ENCODE results near the gene NSD2. TPM values are rescaled to one million over a fixed set of nuclear protein-coding genes. Genes with fewer than 3 reads are reported as not detected.

Gene NSD2
- polyA plus RNA-seq, 1 donor from 2014 or later, result 51.6 TPM

DNA sequence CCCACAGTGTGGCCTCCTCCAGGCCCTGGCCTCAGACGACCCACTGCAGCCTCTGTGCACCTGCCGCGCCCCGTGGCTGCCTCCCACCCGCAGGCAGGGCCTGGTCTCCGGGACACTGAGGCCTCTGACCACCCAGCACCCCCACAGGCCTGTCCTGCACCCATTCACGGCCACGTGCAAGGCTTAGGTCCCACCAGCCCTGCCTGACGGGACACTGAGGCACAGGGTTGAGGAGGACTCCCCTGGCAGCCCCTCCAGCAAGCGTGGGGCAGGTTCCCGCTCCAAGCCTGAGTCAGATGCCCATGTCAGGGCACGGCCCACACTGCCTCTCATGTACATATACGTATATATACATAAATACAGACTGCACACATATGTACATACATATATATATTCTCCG lies 114.1 kb downstream of the NSD2 start:
- H3K4me3 ChIP-seq (ENCODE audit: low read length), result no peak overlapping the region
- no peaks in the 10 kb centered on the region for H3K79me2 ChIP-seq (replicated peaks; ENCODE audit: insufficient read depth, low read length)
- no peaks in the 10 kb centered on the region for H3K27me3 ChIP-seq (ENCODE audit: insufficient read depth, low read depth, low read length)
- no peaks in the 10 kb centered on the region for H3F3A ChIP-seq (ENCODE audit: insufficient read depth, low read length, poor library complexity, severe bottlenecking)
- no peaks in the 10 kb centered on the region for H4K20me1 ChIP-seq (ENCODE audit: insufficient read depth)
- peaks cover 24% of the 10 kb centered on the region for H3K36me3 ChIP-seq (ENCODE audit: insufficient read depth, low read length)
- H2AFZ ChIP-seq (ENCODE audit: low read depth, low read length), result no peak overlapping the region
- no peak overlapping the region for H3K9ac ChIP-seq (ENCODE audit: low read length)
- no peaks in the 10 kb centered on the region for H3K9me3 ChIP-seq (ENCODE audit: low read length)
- H3K9me2 ChIP-seq (ENCODE audit: insufficient read depth, low read length), result no peaks in the 10 kb centered on the region
- TF ChIP-seq, protein P1, sequence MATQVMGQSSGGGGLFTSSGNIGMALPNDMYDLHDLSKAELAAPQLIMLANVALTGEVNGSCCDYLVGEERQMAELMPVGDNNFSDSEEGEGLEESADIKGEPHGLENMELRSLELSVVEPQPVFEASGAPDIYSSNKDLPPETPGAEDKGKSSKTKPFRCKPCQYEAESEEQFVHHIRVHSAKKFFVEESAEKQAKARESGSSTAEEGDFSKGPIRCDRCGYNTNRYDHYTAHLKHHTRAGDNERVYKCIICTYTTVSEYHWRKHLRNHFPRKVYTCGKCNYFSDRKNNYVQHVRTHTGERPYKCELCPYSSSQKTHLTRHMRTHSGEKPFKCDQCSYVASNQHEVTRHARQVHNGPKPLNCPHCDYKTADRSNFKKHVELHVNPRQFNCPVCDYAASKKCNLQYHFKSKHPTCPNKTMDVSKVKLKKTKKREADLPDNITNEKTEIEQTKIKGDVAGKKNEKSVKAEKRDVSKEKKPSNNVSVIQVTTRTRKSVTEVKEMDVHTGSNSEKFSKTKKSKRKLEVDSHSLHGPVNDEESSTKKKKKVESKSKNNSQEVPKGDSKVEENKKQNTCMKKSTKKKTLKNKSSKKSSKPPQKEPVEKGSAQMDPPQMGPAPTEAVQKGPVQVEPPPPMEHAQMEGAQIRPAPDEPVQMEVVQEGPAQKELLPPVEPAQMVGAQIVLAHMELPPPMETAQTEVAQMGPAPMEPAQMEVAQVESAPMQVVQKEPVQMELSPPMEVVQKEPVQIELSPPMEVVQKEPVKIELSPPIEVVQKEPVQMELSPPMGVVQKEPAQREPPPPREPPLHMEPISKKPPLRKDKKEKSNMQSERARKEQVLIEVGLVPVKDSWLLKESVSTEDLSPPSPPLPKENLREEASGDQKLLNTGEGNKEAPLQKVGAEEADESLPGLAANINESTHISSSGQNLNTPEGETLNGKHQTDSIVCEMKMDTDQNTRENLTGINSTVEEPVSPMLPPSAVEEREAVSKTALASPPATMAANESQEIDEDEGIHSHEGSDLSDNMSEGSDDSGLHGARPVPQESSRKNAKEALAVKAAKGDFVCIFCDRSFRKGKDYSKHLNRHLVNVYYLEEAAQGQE (IDR thresholded peaks at IDR 0.05; ENCODE audit: borderline replicate concordance), result no peak
- TF ChIP-seq POLR2AphosphoS5 (IDR thresholded peaks at IDR 0.05) (no peak), TAF1 (IDR thresholded peaks at IDR 0.05; ENCODE audit: low read depth) (no peak), EZH2 (IDR thresholded peaks at IDR 0.05; ENCODE audit: borderline replicate concordance, insufficient read depth, low read length, poor library complexity, severe bottlenecking) (no peak), CTCF (IDR thresholded peaks at IDR 0.05; ENCODE audit: poor library complexity, severe bottlenecking) (no peak), MXI1 (conservative IDR thresholded peaks at IDR 0.05; ENCODE audit: poor library complexity, severe bottlenecking) (no peak), RAD21 (conservative IDR thresholded peaks at IDR 0.05) (no peak), EP300 (conservative IDR thresholded peaks at IDR 0.05; ENCODE audit: poor library complexity, severe bottlenecking) (no peak), SMC3 (conservative IDR thresholded peaks at IDR 0.05; ENCODE audit: poor library complexity) (no peak)
- no peak overlapping the region for H3K4me2 ChIP-seq (ENCODE audit: low read length)
- no peak overlapping the region for H3K27ac ChIP-seq (ENCODE audit: low read length)

DNA sequence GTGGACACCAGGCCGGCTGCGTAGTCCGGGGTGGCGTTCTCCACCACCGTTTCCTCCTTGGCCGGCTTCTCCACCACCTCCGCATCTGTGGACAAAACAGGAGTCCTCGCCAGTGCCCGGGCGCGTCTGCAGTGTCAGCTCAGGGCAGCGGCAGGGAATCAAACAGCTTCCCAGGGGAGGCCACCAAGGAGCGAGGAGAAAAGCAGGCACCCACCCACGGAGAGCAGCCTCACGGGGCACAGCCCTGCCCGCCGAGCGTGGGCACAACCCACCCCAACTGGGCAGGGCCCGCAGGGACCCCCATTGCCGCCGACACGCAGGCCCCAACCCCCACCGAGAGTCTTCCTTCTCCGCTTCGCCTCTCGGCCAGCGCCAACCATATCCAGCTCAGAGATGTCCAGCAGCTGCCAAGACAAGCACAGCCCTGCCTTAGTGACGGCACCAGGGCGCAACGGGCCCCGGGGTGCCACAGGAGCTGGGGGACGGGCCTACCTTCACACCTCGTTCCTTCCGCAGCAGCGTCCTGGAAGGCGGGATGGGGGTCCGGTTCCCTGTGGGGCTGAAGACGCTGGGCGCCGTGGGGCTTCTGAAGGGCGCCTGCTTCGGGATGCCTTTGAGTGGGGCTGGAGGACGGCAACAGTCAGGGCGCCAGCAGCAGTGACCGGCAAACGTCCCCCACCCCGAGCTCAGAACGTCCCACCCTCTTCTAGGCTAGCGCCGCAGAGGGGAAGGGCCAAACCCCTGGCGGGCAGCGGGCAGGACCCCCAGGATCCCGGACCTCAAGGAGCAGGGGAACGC lies 114.8 kb downstream of the NSD2 start:
- H3K4me2 ChIP-seq (ENCODE audit: low read length), result no peak overlapping the region
- TF ChIP-seq, protein P1 (IDR thresholded peaks at IDR 0.05; ENCODE audit: borderline replicate concordance), result no peak
- TF ChIP-seq EP300 (conservative IDR thresholded peaks at IDR 0.05; ENCODE audit: poor library complexity, severe bottlenecking) (no peak), CTCF (IDR thresholded peaks at IDR 0.05; ENCODE audit: poor library complexity, severe bottlenecking) (no peak)
- H3K4me3 ChIP-seq (ENCODE audit: low read length), result no peak overlapping the region
- H3F3A ChIP-seq (ENCODE audit: insufficient read depth, low read length, poor library complexity, severe bottlenecking), result no peaks in the 10 kb centered on the region
- no peaks in the 10 kb centered on the region for H3K9me3 ChIP-seq (ENCODE audit: low read length)
- peaks cover 17% of the 10 kb centered on the region for H3K36me3 ChIP-seq (ENCODE audit: insufficient read depth, low read length)
- no peak overlapping the region for H3K27ac ChIP-seq (ENCODE audit: low read length)
- no peaks in the 10 kb centered on the region for H3K9me2 ChIP-seq (ENCODE audit: insufficient read depth, low read length)
- no peaks in the 10 kb centered on the region for H3K27me3 ChIP-seq (ENCODE audit: insufficient read depth, low read depth, low read length)
- H3K9ac ChIP-seq (ENCODE audit: low read length), result no peak overlapping the region
- H3K79me2 ChIP-seq (replicated peaks; ENCODE audit: insufficient read depth, low read length), result no peaks in the 10 kb centered on the region
- H2AFZ ChIP-seq (ENCODE audit: low read depth, low read length), result no peak overlapping the region
- H4K20me1 ChIP-seq (ENCODE audit: insufficient read depth), result no peaks in the 10 kb centered on the region
